ENCODE measurements around the gene TCERG1L.
"Not testable (repeated sequence)": the region's sequence is repeated elsewhere in the genome, so short reads cannot be mapped to it uniquely, and the experiment has no call there.

TCERG1L gene

GRCh38 chr10:131248376-131249165, 63.0 kb downstream of the TCERG1L start:
- no peak for DNase-seq

GRCh38 chr10:131247873-131248272, 63.6 kb downstream of the TCERG1L start:
- no peak for DNase-seq

GRCh38 chr10:131246775-131247174, 64.7 kb downstream of the TCERG1L start:
- no peak for DNase-seq

- no peak for DNase-seq
Measured at GRCh38 chr10:131246089-131246488, 65.4 kb downstream of the TCERG1L start.

GRCh38 chr10:131245475-131246059, 66.0 kb downstream of the TCERG1L start:
- DNase-seq, result peak; percentile 20 to 28 (median 20)

GRCh38 chr10:131244836-131245235, 66.7 kb downstream of the TCERG1L start:
- no peak for DNase-seq

- DNase-seq, result no peak
Measured at GRCh38 chr10:131243076-131243475, 68.4 kb downstream of the TCERG1L start.

GRCh38 chr10:131242007-131242406, 69.5 kb downstream of the TCERG1L start:
- peak in 2 of 3 donors; percentile 25 to 41 for DNase-seq

GRCh38 chr10:131240691-131241090, 70.8 kb downstream of the TCERG1L start:
- DNase-seq, result no peak

GRCh38 chr10:131239926-131240325, 71.6 kb downstream of the TCERG1L start:
- no peak for DNase-seq

- no peak for DNase-seq
Measured at GRCh38 chr10:131239450-131239849, 72.1 kb downstream of the TCERG1L start.

GRCh38 chr10:131238669-131239280, 72.7 kb downstream of the TCERG1L start:
- no peak for DNase-seq

- no peak for DNase-seq
Measured at GRCh38 chr10:131237991-131238651, 73.4 kb downstream of the TCERG1L start.

- not testable (repeated sequence) for DNase-seq
Measured at GRCh38 chr10:131234606-131235005, 76.9 kb downstream of the TCERG1L start.

GRCh38 chr10:131233611-131234258, 77.8 kb downstream of the TCERG1L start:
- peak in 1 of 3 donors; percentile 2 for DNase-seq

GRCh38 chr10:131231965-131232541, 79.5 kb downstream of the TCERG1L start:
- DNase-seq, result no peak

- no peak for DNase-seq
Measured at GRCh38 chr10:131231323-131231964, 80.1 kb downstream of the TCERG1L start.

GRCh38 chr10:131230641-131231322, 80.7 kb downstream of the TCERG1L start:
- no peak for DNase-seq

GRCh38 chr10:131230166-131230565, 81.4 kb downstream of the TCERG1L start:
- DNase-seq, result no peak

- no peak for DNase-seq
Measured at GRCh38 chr10:131227163-131227740, 84.3 kb downstream of the TCERG1L start.
